Heart right ventricle (tissue), 16 donors: ENCODE results near the gene MEIS3. TPM values are rescaled to one million over a fixed set of nuclear protein-coding genes. Genes with fewer than 3 reads are reported as not detected.
A peak's percentile ranks its signal among the peaks of the same experiment; 100 is the strongest.

ENCODE experiments used
- ATAC-seq, 8 donors: fragments of 200-7000 bp; cut with Tn5 transposase; one replicate each; pipeline ENCODE4 v1.9.1; 2020; ENCODE audit warnings: mild to moderate bottlenecking in 8 of 8, moderate library complexity in 8 of 8, moderate number of reproducible peaks in 1 of 8
- DNase-seq, 2 donors: peaks; one replicate each; pipeline ENCODE4 v3.0.0-alpha.2; 2020
- H3K27ac ChIP-seq, 10 donors: fragments of 200-600 bp; sonication (generic) in 2 of 10; one replicate each; pipeline versions ENCODE4 v1.5.0 to v1.8.0; 2020 to 2022; ENCODE audit warnings: mild to moderate bottlenecking in 3 of 10
- H3K27me3 ChIP-seq, 7 donors: fragments of 200-600 bp; one replicate each; pipeline ENCODE4 v1.8.0; 2021 to 2022; ENCODE audit warnings: mild to moderate bottlenecking in 2 of 7
- H3K36me3 ChIP-seq, 9 donors: fragments of 200-600 bp; sonication (generic) in 1 of 9; one replicate each; pipeline versions ENCODE4 v1.5.0 to v1.8.0; 2020 to 2022; ENCODE audit warnings: mild to moderate bottlenecking in 2 of 9
- H3K4me1 ChIP-seq, 9 donors: fragments of 200-600 bp; sonication (generic) in 1 of 9; one replicate each; pipeline versions ENCODE4 v1.5.0 to v1.8.0; 2020 to 2022; ENCODE audit warnings: mild to moderate bottlenecking in 4 of 9
- H3K4me3 ChIP-seq, 10 donors: fragments of 200-600 bp; sonication (generic) in 2 of 10; one replicate each; pipeline versions ENCODE4 v1.5.0 to v1.8.0; 2020 to 2022; ENCODE audit warnings: mild to moderate bottlenecking in 7 of 10, moderate library complexity in 2 of 10
- H3K9me3 ChIP-seq, 11 donors: fragments of 200-600 bp in 10 of 11; sonication (generic) in 2 of 11; one replicate each; pipeline versions ENCODE4 v1.5.0 to v1.8.0; 2013 to 2022; ENCODE audit warnings: mild to moderate bottlenecking in 2 of 11, control low read depth in 1 of 11, moderate library complexity in 1 of 11
- WGBS, 2 donors: extraction: QIAGEN DNeasy Blood & Tissue Kit; methylation state at CpG; one replicate each; pipeline ENCODE4 v1.1.7; 2013; ENCODE audit warnings: inconsistent platforms in 1 of 2; 5-methylcytosine and 5-hydroxymethylcytosine counted together
- intact Hi-C, 10 donors: fragments of 100-400 bp; cut with DNase I; formaldehyde crosslinking; loops; one replicate each; pipeline versions ENCODE4 v1.11.1 to v1.14.2; 2022
- polyA plus RNA-seq, 2 donors: library from polyadenylated mRNA; stranded (reverse); fragments of 200-250 nt; gene quantifications; one replicate each; pipeline ENCODE4 v1.2.3, GENCODE V29; 2013
- total RNA-seq, 10 donors: library from RNA; stranded (reverse); fragmentation: NEBNext Ultra II Directional in 3 of 10; extraction: Animal tissue kit (Norgen Biotek cat#: 25700) in 3 of 10; gene quantifications; one replicate each; pipeline versions ENCODE4 v1.2.1 to v1.2.4, GENCODE V29; 2021 to 2023
- TF ChIP-seq, protein P1 (sequence below), 9 donors: fragments of 200-600 bp; sonication (generic) in 2 of 9; IDR thresholded peaks; one replicate each; pipeline versions ENCODE4 v1.5.0 to v1.8.0; 2021 to 2022; ENCODE audit warnings: antibody characterized with exemption in 9 of 9, mild to moderate bottlenecking in 5 of 9, moderate library complexity in 1 of 9
- donor health status: Arrhythmogenic right ventricular cardiomyopathy.
- donor health status: ischemic (EF 13 %, LVEDD 7.1; RV severe dilation, severe dysfunction).
- donor health status: healthy with polysubstance abuse.
- donor health status: DM: no; HTN: yes; CAD: no.
- donor health status: DM: no; HTN: no; CAD: no.
- donor health status: ischemic (EF 25% LVEDD 6.9; RV normal size, moderate dysfunction).
- donor health status: ischemic (EF 25% LVEDD 5.7; RV mildly dilated, moderate dysfunction).
- donor health status: healthy.
- donor health status: DM: yes; HTN: yes; CAD: no.
- donor health status: Ischemic cardiomyopathy.
- donor health status: ischemic (EF 35%, LVEDD 5.7; RV mildly dilated, moderate dysfunction).
- donor health status: nonischemic (EF 11% LVEDD 7.7; RV severe dilation, severe dysfunction).
- donor health status: DM: yes; HTN: yes; CAD: no.
- donor health status: PGD.
- donor health status: ischemic (EF 29% LVEDD 5.4; RV normal size, mild dysfunction).
- donor health status: nonischemic (EF 23%, LVEDD 6.1; RV moderate dilation, normal function).

MEIS3 gene
- total and polyA plus RNA-seq, 12 donors: 0.71 to 7.2 (median 2.5) TPM

DNA sequence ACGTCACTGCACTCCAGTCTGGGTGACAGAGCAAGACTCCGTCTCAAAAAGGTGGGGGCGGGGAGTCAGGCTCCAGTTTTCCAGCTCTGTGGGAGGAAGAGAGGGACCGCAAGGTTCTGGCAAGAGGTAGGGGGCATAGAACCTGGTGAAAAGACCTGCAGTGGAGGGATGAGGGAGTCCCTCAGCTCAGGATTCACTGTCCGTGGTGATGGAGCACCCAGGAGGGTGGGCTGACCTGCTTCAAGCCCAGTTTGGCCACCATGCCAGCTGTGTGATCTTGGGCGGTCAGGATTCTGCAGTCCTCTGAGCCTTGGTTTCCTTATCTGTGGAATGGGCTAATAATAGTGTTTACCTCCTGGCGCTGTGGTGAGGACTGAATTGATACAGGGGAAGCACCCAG is 31.2 kb upstream of the MEIS3 start:
- H3K27ac ChIP-seq: no peak overlapping the region
- ATAC-seq (no peak), DNase-seq (no peak)
- TF ChIP-seq, protein P1, sequence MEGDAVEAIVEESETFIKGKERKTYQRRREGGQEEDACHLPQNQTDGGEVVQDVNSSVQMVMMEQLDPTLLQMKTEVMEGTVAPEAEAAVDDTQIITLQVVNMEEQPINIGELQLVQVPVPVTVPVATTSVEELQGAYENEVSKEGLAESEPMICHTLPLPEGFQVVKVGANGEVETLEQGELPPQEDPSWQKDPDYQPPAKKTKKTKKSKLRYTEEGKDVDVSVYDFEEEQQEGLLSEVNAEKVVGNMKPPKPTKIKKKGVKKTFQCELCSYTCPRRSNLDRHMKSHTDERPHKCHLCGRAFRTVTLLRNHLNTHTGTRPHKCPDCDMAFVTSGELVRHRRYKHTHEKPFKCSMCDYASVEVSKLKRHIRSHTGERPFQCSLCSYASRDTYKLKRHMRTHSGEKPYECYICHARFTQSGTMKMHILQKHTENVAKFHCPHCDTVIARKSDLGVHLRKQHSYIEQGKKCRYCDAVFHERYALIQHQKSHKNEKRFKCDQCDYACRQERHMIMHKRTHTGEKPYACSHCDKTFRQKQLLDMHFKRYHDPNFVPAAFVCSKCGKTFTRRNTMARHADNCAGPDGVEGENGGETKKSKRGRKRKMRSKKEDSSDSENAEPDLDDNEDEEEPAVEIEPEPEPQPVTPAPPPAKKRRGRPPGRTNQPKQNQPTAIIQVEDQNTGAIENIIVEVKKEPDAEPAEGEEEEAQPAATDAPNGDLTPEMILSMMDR (IDR thresholded peaks at IDR 0.05): no peak
- peaks cover 0 to 25% (median 15%) of the 10 kb centered on the region in 9 donors for H3K4me1 ChIP-seq
- intact Hi-C loops: loop anchor here in 1 of 10 donors (10.0 kb wide), 1 partner anchor 604 kb away; no protein-coding TSS in a partner anchor
- H3K27me3 ChIP-seq: peaks cover 0 to 78% (median 67%) of the 10 kb centered on the region in 7 donors
- H3K36me3 ChIP-seq: no peaks in the 10 kb centered on the region
- H3K4me3 ChIP-seq: no peak overlapping the region
- H3K9me3 ChIP-seq: peaks cover 0 to 9% (median 1%) of the 10 kb centered on the region in 11 donors
- 63% methylated on average over 7 of the region's 7 CpGs for WGBS, 2 donors

DNA sequence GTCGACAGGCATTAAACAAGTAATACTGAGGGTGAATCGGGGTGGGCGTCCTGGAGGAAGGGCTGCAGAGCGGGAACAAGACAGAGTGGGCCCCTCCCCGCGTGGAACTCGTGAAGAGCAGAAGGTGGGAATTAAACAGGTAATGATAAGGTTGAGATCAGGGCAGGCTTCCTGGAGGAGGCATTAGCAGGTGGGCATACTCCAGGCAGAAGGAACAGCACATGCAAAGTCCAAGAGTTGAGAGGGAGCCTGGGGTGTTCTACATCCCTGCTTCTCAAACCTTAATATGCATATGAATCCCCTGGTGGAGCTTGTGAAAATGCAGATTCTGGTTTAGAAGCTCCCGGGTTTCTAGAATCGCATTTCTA is 29.0 kb upstream of the MEIS3 start:
- Histone ChIP-seq H3K27me3 (peaks cover 5 to 88% (median 80%) of the 10 kb centered on the region in 7 donors), H3K27ac (no peak overlapping the region), H3K36me3 (no peaks in the 10 kb centered on the region), H3K9me3 (peaks cover 0 to 6% (median 0%) of the 10 kb centered on the region in 11 donors), H3K4me3 (no peak overlapping the region), H3K4me1 (peaks cover 0 to 33% (median 15%) of the 10 kb centered on the region in 9 donors)
- WGBS, 2 donors: 23 to 25% methylated on average over 9 of the region's 9 CpGs
- intact Hi-C loops: loop anchor here in 1 of 10 donors (10.0 kb wide), 1 partner anchor 116 kb away; no protein-coding TSS in a partner anchor
- TF ChIP-seq, protein P1 (IDR thresholded peaks at IDR 0.05): no peak
- DNase-seq (no peak), ATAC-seq (no peak)

DNA sequence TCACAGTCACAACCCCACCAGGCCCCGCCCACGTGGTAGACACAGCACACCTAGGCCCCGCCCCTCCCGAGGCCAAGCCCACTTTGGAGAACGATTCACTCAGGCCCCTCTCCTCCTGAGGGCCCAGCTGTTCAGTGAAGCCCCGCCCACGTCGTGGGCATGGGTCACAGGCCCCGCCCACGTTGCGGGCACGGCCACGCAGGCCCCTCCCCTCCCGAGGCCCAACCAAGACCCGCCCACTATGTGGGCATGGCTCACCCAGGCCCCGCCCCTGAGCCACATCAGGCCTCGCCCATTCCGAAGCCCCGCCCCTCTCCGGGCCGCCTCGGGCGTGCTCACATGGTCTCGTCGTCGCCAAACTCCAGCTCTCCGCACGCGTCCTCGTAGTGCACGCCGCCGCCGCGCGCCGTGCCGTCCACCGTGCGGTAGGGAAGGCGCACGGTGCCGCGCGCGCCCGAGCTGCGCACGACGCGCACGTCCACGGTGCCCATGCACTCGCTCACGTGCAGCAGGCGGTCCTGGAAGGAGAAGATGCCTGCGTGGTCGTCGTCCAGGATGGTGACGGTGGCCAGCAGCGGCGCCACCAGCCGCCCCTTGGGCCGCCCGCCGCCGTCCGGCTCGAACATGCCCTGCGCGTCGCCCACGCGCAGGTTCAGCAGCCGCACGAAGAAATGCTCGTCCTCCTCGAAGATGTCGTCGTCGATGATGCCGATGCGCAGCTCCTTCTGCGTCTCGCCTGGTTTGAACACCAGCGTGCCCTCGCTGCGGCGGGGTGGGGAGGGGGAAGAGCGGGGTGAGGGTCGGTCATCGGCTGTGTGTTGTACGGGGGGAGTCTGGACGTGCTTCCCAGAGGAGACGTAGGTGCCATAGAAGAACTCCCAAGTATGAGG is 28.4 kb upstream of the MEIS3 start:
- H3K27ac ChIP-seq: no peak overlapping the region
- ATAC-seq (peak in 6 of 8 donors; percentile 29 to 65 (median 38)), DNase-seq (peak in 1 of 2 donors; percentile 36)
- TF ChIP-seq, protein P1 (IDR thresholded peaks at IDR 0.05): no peak
- intact Hi-C loops: loop anchor here in 1 of 10 donors (10.0 kb wide), 1 partner anchor 117 kb away; no protein-coding TSS in a partner anchor
- H3K36me3 ChIP-seq: no peaks in the 10 kb centered on the region
- 2 to 4% methylated on average over 80 to 95 of the region's 95 CpGs for WGBS, 2 donors
- H3K4me1 ChIP-seq: peaks cover 0 to 33% (median 15%) of the 10 kb centered on the region in 9 donors
- H3K9me3 ChIP-seq: peaks cover 0 to 6% (median 0%) of the 10 kb centered on the region in 11 donors
- peak overlapping the region in 1 of 10 donors; percentile 22 for H3K4me3 ChIP-seq
- H3K27me3 ChIP-seq: peaks cover 5 to 88% (median 84%) of the 10 kb centered on the region in 7 donors
